Sigmoid colon (tissue), 4 donors: ENCODE results near the gene LRRC37B.
"Not testable (repeated sequence)": the region's sequence is repeated elsewhere in the genome, so short reads cannot be mapped to it uniquely, and the experiment has no call there.

Experiments
- POLR2A ChIP-seq, 2 donors: fragments of 450-650 bp; IDR thresholded peaks; one replicate each; pipeline ENCODE4 v1.6.1; 2016; ENCODE audit warnings: antibody characterized with exemption in 2 of 2, mild to moderate bottlenecking in 2 of 2, moderate library complexity in 2 of 2
- POLR2AphosphoS5 ChIP-seq, 4 donors: sonication (generic); formaldehyde crosslinking; IDR thresholded peaks; one replicate each; pipeline ENCODE4 v1.6.1; 2017; ENCODE audit warnings: antibody characterized with exemption in 4 of 4
- TF ChIP-seq, protein P1 (sequence below), 4 experiments: fragments of 450-650 bp in 3 of 4; fragments of 200-600 bp in 1 of 4; IDR thresholded peaks; one replicate each; pipeline ENCODE4 v1.5.1; 2016 to 2019; ENCODE audit warnings: antibody characterized with exemption in 4 of 4, mild to moderate bottlenecking in 3 of 4, moderate library complexity in 2 of 4

DNA sequence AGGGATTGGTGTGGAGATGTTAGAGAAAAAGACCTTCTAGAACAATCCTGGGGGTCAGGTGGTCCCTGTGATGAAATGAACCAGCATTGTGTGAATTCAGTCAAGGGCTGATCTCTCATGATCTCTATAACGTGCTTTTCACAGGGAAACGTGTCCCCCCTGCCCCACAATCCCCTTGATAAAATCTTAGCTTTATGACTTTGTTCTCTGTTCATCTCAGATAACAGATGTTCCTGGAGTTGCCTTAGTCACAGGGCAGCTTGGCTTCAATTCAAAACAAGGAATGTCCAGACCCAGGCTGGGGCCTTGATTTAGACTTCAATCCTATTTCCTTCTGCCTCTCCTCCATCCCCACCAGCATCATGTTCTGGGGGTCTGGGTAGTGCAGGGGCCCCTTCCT lies 61.9 kb downstream of the LRRC37B start:
- TF ChIP-seq POLR2AphosphoS5, POLR2A (IDR thresholded peaks at IDR 0.05): not testable (repeated sequence)
- TF ChIP-seq, protein P1, sequence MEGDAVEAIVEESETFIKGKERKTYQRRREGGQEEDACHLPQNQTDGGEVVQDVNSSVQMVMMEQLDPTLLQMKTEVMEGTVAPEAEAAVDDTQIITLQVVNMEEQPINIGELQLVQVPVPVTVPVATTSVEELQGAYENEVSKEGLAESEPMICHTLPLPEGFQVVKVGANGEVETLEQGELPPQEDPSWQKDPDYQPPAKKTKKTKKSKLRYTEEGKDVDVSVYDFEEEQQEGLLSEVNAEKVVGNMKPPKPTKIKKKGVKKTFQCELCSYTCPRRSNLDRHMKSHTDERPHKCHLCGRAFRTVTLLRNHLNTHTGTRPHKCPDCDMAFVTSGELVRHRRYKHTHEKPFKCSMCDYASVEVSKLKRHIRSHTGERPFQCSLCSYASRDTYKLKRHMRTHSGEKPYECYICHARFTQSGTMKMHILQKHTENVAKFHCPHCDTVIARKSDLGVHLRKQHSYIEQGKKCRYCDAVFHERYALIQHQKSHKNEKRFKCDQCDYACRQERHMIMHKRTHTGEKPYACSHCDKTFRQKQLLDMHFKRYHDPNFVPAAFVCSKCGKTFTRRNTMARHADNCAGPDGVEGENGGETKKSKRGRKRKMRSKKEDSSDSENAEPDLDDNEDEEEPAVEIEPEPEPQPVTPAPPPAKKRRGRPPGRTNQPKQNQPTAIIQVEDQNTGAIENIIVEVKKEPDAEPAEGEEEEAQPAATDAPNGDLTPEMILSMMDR (IDR thresholded peaks at IDR 0.05), result not testable (repeated sequence)
